ENCODE data around the gene TMEM141. TPM values are rescaled to one million over a fixed set of nuclear protein-coding genes. Genes with fewer than 3 reads are reported as not detected.
"Not testable (repeated sequence)": the region's sequence is repeated elsewhere in the genome, so short reads cannot be mapped to it uniquely, and the experiment has no call there.

The TMEM141 gene
- total RNA-seq, 1 experiment from 2014 or later: 64.1 TPM

GRCh38 chr9:136786451-136786850 is 4.7 kb upstream of the TMEM141 start:
- CTCF ChIA-PET: no interaction called here
- intact Hi-C loops (cut with micrococcal nuclease; ENCODE audit: unreplicated experiment): loop anchor here (2.0 kb wide), 1 partner anchor 248 kb away; no protein-coding TSS in a partner anchor
- Mint-ChIP-seq H3K27ac (ENCODE audit: unreplicated experiment) (no peak overlapping the region), H3K4me1 (ENCODE audit: low read depth, unreplicated experiment) (peaks cover 48% of the 10 kb centered on the region), H3K36me3 (ENCODE audit: insufficient read depth, unreplicated experiment) (peaks cover 15% of the 10 kb centered on the region), H3K27me3 (ENCODE audit: unreplicated experiment) (peaks cover 5% of the 10 kb centered on the region), H3K4me3 (ENCODE audit: low read depth, unreplicated experiment) (no peak overlapping the region), H3K9me3 (ENCODE audit: low read depth, unreplicated experiment) (no peaks in the 10 kb centered on the region)
- no peak for DNase-seq
- no peak for TF ChIP-seq CTCF (IDR thresholded peaks at IDR 0.05; ENCODE audit: unreplicated experiment)
- no TSS peak for BruUV-seq (replicated peaks)

- H3K27ac Mint-ChIP-seq (ENCODE audit: unreplicated experiment); H3K9me3 Mint-ChIP-seq (ENCODE audit: low read depth, unreplicated experiment); H3K4me3 Mint-ChIP-seq (ENCODE audit: low read depth, unreplicated experiment); CTCF ChIA-PET; DNase-seq; BruUV-seq (replicated peaks); H3K27me3 Mint-ChIP-seq (ENCODE audit: unreplicated experiment): not testable (repeated sequence)
- intact Hi-C loops (cut with micrococcal nuclease; ENCODE audit: unreplicated experiment): loop anchor here (2.0 kb wide), 1 partner anchor 248 kb away; no protein-coding TSS in a partner anchor
- peaks cover 20% of the 10 kb centered on the region for H3K36me3 Mint-ChIP-seq (ENCODE audit: insufficient read depth, unreplicated experiment)
- peaks cover 48% of the 10 kb centered on the region for H3K4me1 Mint-ChIP-seq (ENCODE audit: low read depth, unreplicated experiment)
Measured at GRCh38 chr9:136786983-136787382, 4.2 kb upstream of the TMEM141 start.

- CTCF ChIA-PET: interaction anchor here (0.7 to 1.6 kb wide), 2 partner anchors 280 to 431 kb away, joined by 3 read pairs; no protein-coding TSS in a partner anchor
- no peaks in the 10 kb centered on the region for H3K9me3 Mint-ChIP-seq (ENCODE audit: low read depth, unreplicated experiment)
- H3K36me3 Mint-ChIP-seq (ENCODE audit: insufficient read depth, unreplicated experiment): peaks cover 24% of the 10 kb centered on the region
- no TSS peak for BruUV-seq (replicated peaks)
- no peaks in the 10 kb centered on the region for H3K27me3 Mint-ChIP-seq (ENCODE audit: unreplicated experiment)
- H3K4me1 Mint-ChIP-seq (ENCODE audit: low read depth, unreplicated experiment): peaks cover 48% of the 10 kb centered on the region
- peak; percentile 74 for TF ChIP-seq CTCF (IDR thresholded peaks at IDR 0.05; ENCODE audit: unreplicated experiment)
- DNase-seq: peak; percentile 52
- intact Hi-C loops (cut with micrococcal nuclease; ENCODE audit: unreplicated experiment): loop anchor here (2.0 kb wide), 1 partner anchor 247 kb away; no protein-coding TSS in a partner anchor
- no peak overlapping the region for H3K27ac Mint-ChIP-seq (ENCODE audit: unreplicated experiment)
- peak overlapping the region; percentile 43 for H3K4me3 Mint-ChIP-seq (ENCODE audit: low read depth, unreplicated experiment)
Measured at GRCh38 chr9:136787690-136788400, 3.3 kb upstream of the TMEM141 start.

- not testable (repeated sequence) for H3K27me3 Mint-ChIP-seq (ENCODE audit: unreplicated experiment)
Measured at GRCh38 chr9:136788644-136789522, 2.3 kb upstream of the TMEM141 start.

GRCh38 chr9:136789523-136789937 is 1.6 kb upstream of the TMEM141 start:
- Mint-ChIP-seq H3K27me3 (ENCODE audit: unreplicated experiment) (no peaks in the 10 kb centered on the region), H3K27ac (ENCODE audit: unreplicated experiment) (peak overlapping the region; percentile 13), H3K36me3 (ENCODE audit: insufficient read depth, unreplicated experiment) (peaks cover 30% of the 10 kb centered on the region), H3K4me1 (ENCODE audit: low read depth, unreplicated experiment) (peaks cover 44% of the 10 kb centered on the region), H3K9me3 (ENCODE audit: low read depth, unreplicated experiment) (no peaks in the 10 kb centered on the region), H3K4me3 (ENCODE audit: low read depth, unreplicated experiment) (no peak overlapping the region)
- CTCF ChIA-PET: no interaction called here
- DNase-seq: no peak
- intact Hi-C loops (cut with micrococcal nuclease; ENCODE audit: unreplicated experiment): no loop called here
- no TSS peak for BruUV-seq (replicated peaks)
- no peak for TF ChIP-seq CTCF (IDR thresholded peaks at IDR 0.05; ENCODE audit: unreplicated experiment)

More at GRCh38 chr9:136788644-136789522, 2.3 kb upstream of the TMEM141 start:
- CTCF ChIA-PET: interaction anchor here (0.7 to 1.6 kb wide), 2 partner anchors 279 to 430 kb away, joined by 3 read pairs; no protein-coding TSS in a partner anchor
- intact Hi-C loops (cut with micrococcal nuclease; ENCODE audit: unreplicated experiment); H3K9me3 Mint-ChIP-seq (ENCODE audit: low read depth, unreplicated experiment); BruUV-seq (replicated peaks); DNase-seq: not testable (repeated sequence)
- Mint-ChIP-seq H3K36me3 (ENCODE audit: insufficient read depth, unreplicated experiment) (peaks cover 30% of the 10 kb centered on the region), H3K4me1 (ENCODE audit: low read depth, unreplicated experiment) (peaks cover 48% of the 10 kb centered on the region), H3K4me3 (ENCODE audit: low read depth, unreplicated experiment) (peak overlapping the region; percentile 43), H3K27ac (ENCODE audit: unreplicated experiment) (peak overlapping the region; percentile 13)
